Psoas muscle (tissue), 8 donors: ENCODE results near the gene EIF3B. TPM values are rescaled to one million over a fixed set of nuclear protein-coding genes. Genes with fewer than 3 reads are reported as not detected.

ENCODE experiments used
- ATAC-seq, 4 donors: fragments of 200-7000 bp; cut with Tn5 transposase; one replicate each; pipeline ENCODE4 v1.9.1; 2020; ENCODE audit warnings: moderate library complexity in 3 of 4, mild to moderate bottlenecking in 2 of 4
- DNase-seq, 2 donors: peaks; one replicate each; pipeline ENCODE4 v3.0.0-alpha.2; 2020
- H3K27ac ChIP-seq: fragments of 200-600 bp; one replicate; pipeline ENCODE4 v1.8.0; 2022
- H3K27me3 ChIP-seq, 3 donors: fragments of 200-600 bp in 1 of 3; one replicate each; pipeline versions ENCODE4 v1.6.1 to v1.8.0; 2013 to 2022; ENCODE audit warnings: low read length in 2 of 3, mild to moderate bottlenecking in 2 of 3, moderate library complexity in 1 of 3; ENCODE audit not compliant: insufficient read depth in 3 of 3
- H3K36me3 ChIP-seq, 2 donors: fragments of 200-600 bp in 1 of 2; one replicate each; pipeline versions ENCODE4 v1.6.1 to v1.8.0; 2013 to 2022; ENCODE audit warnings: low read depth in 1 of 2, mild to moderate bottlenecking in 1 of 2, moderate library complexity in 1 of 2; ENCODE audit not compliant: insufficient read depth in 1 of 2
- H3K4me1 ChIP-seq: fragments of 200-600 bp; one replicate; pipeline ENCODE4 v1.8.0; 2022
- H3K4me3 ChIP-seq: fragments of 200-600 bp; one replicate; pipeline ENCODE4 v1.8.0; 2022; ENCODE audit warnings: mild to moderate bottlenecking
- H3K9me3 ChIP-seq: fragments of 200-600 bp; one replicate; pipeline ENCODE4 v1.8.0; 2022
- CTCF ChIP-seq: fragments of 200-600 bp; IDR thresholded peaks from one replicate; pipeline ENCODE4 v1.8.0; 2022; ENCODE audit warnings: antibody characterized with exemption
- whole genome bisulfite sequencing, 3 donors: extraction: QIAGEN DNeasy Blood & Tissue Kit; methylation state at CpG; one replicate each; pipeline versions ENCODE4 v1.1.6 to v1.1.7; 2013; 5-methylcytosine and 5-hydroxymethylcytosine counted together
- intact Hi-C, 2 donors: fragments of 100-400 bp; cut with DNase I; formaldehyde crosslinking; loops; one replicate each; pipeline versions ENCODE4 v1.11.0 to v1.14.2; 2022
- polyA plus RNA-seq, 3 donors: library from polyadenylated mRNA; stranded (reverse); fragments of 200-250 nt; gene quantifications; one replicate each; pipeline ENCODE4 v1.2.3, GENCODE V29; 2013
- total RNA-seq, 4 donors: library from RNA; stranded (reverse); fragmentation: NEBNext Ultra II Directional in 2 of 4; extraction: Animal tissue kit (Norgen Biotek cat#: 25700) in 2 of 4; gene quantifications; one replicate each; pipeline versions ENCODE4 v1.2.1 to v1.2.4, GENCODE V29; 2021 to 2023
- donor health status: healthy with polysubstance abuse.
- donor health status: DM: no; HTN: no; CAD: no; lungs with moderate emphysema.
- donor health status: Bipolar disorder and iron deficiency.
- donor health status: healthy.
- donor health status: DM: yes; HTN: yes; CAD: no.
- donor health status: DM: no; HTN: no; CAD: no.
- donor health status: DM: no; HTN: no; CAD: no.
- donor health status: DM: yes; HTN: yes; CAD: no.

Gene EIF3B
- total and polyA plus RNA-seq, 7 donors, result 101 to 275 (median 174) TPM

- intact Hi-C loops, result loop anchor here in 1 of 2 donors (5.0 kb wide), 1 partner anchor 32 kb away; no protein-coding TSS in a partner anchor
- WGBS, 3 donors, result 91% methylated on average over 20 to 21 of the region's 21 CpGs
- H3K36me3 ChIP-seq, result no peaks in the 10 kb centered on the region
- no peak for ATAC-seq
- H3K4me3 ChIP-seq, result no peak overlapping the region
- H3K27ac ChIP-seq, result no peak overlapping the region
- no peaks in the 10 kb centered on the region for H3K9me3 ChIP-seq
- no peak for DNase-seq
- no peak for TF ChIP-seq CTCF
- no peaks in the 10 kb centered on the region for H3K27me3 ChIP-seq
- H3K4me1 ChIP-seq, result no peaks in the 10 kb centered on the region
Measured at GRCh38 chr7:2394566-2395082, 40.0 kb downstream of the EIF3B start.

GRCh38 chr7:2398506-2398905, 43.9 kb downstream of the EIF3B start:
- 66 to 81% (median 77%) methylated on average over 4 of the region's 4 CpGs for WGBS, 3 donors
- H3K36me3 ChIP-seq, result no peaks in the 10 kb centered on the region
- intact Hi-C loops, result loop anchor here in 1 of 2 donors (5.0 kb wide), 1 partner anchor 36 kb away; no protein-coding TSS in a partner anchor
- peaks cover 10% of the 10 kb centered on the region for H3K4me1 ChIP-seq
- H3K4me3 ChIP-seq, result no peak overlapping the region
- ATAC-seq (no peak), DNase-seq (no peak)
- no peaks in the 10 kb centered on the region for H3K27me3 ChIP-seq
- no peaks in the 10 kb centered on the region for H3K9me3 ChIP-seq
- no peak for TF ChIP-seq CTCF
- no peak overlapping the region for H3K27ac ChIP-seq

GRCh38 chr7:2399848-2400587, 45.4 kb downstream of the EIF3B start:
- intact Hi-C loops, result loop anchor here (5.0 kb wide), 2 partner anchors 38 to 48 kb away; partner anchors contain the start of gene EIF3B (in 1 of the 2)

GRCh38 chr7:2402687-2403013, 48.0 kb downstream of the EIF3B start:
- no peak for TF ChIP-seq CTCF
- WGBS, 3 donors, result 53 to 62% (median 58%) methylated on average over 6 of the region's 6 CpGs
- Histone ChIP-seq H3K36me3 (no peaks in the 10 kb centered on the region), H3K27ac (peak overlapping the region; percentile 69), H3K4me3 (peak overlapping the region; percentile 95), H3K27me3 (no peaks in the 10 kb centered on the region), H3K4me1 (peaks cover 23% of the 10 kb centered on the region), H3K9me3 (no peaks in the 10 kb centered on the region)
- no peak for DNase-seq
- intact Hi-C loops, result loop anchor here in 1 of 2 donors (5.0 kb wide), 1 partner anchor 50 kb away; the partner anchor contains the start of gene EIF3B
- ATAC-seq, result no peak

More at GRCh38 chr7:2399848-2400587, 45.4 kb downstream of the EIF3B start:
- Histone ChIP-seq H3K4me3 (no peak overlapping the region), H3K4me1 (peaks cover 19% of the 10 kb centered on the region), H3K27me3 (no peaks in the 10 kb centered on the region), H3K9me3 (no peaks in the 10 kb centered on the region), H3K36me3 (no peaks in the 10 kb centered on the region), H3K27ac (peak overlapping the region; percentile 11)
- ATAC-seq (no peak), DNase-seq (peak; percentile 74 to 76)
- 25 to 34% (median 30%) methylated on average over 6 of the region's 6 CpGs for WGBS, 3 donors
- TF ChIP-seq CTCF, result no peak
